ENCODE results near the gene MSMP. TPM values are rescaled to one million over a fixed set of nuclear protein-coding genes. Genes with fewer than 3 reads are reported as not detected.

The MSMP gene
- total and polyA plus RNA-seq, 2 donors (not counting 1 experiment from before 2014, with no cell fraction given), result 2.3 to 3.9 TPM

- Histone ChIP-seq H3K27ac (ENCODE audit: low read length in 2 of 2) (peak overlapping the region; percentile 71 to 77), H3K27me3 (replicated peaks in 1 of 4; ENCODE audit: control extremely low read depth in 1 of 4, control insufficient read depth in 3 of 4, insufficient read depth in 4 of 4, low read length in 3 of 4) (no peaks in the 10 kb centered on the region), H3K9ac (ENCODE audit: low read length) (peak overlapping the region; percentile 81), H3K9me3 (ENCODE audit: control extremely low read depth in 1 of 3, control insufficient read depth in 2 of 3, insufficient read depth in 1 of 3, low read length in 2 of 3) (no peaks in the 10 kb centered on the region), H3K36me3 (replicated peaks in 1 of 2; ENCODE audit: control extremely low read depth in 1 of 2, control insufficient read depth in 1 of 2, extremely low read depth in 1 of 2, insufficient read depth in 2 of 2, low read length in 1 of 2) (peaks cover 2 to 38% of the 10 kb centered on the region in 2 experiments), H3K4me2 (replicated peaks; ENCODE audit: low read depth, low read length, poor library complexity, severe bottlenecking) (peak overlapping the region; percentile 88), H3K4me3 (ENCODE audit: control extremely low read depth in 1 of 5, extremely low read depth in 1 of 5, insufficient read depth in 1 of 5, low read depth in 2 of 5, low read length in 4 of 5) (peak overlapping the region in 4 of 5 experiments; percentile 73 to 92 (median 88)), H3K79me2 (ENCODE audit: control insufficient read depth, insufficient read depth, low read length) (peaks cover 92% of the 10 kb centered on the region), H4K20me1 (ENCODE audit: control insufficient read depth, insufficient read depth, low read length, poor library complexity, severe bottlenecking) (peaks cover 33% of the 10 kb centered on the region), H2AFZ (ENCODE audit: insufficient read depth, low read depth, low read length, poor library complexity, severe bottlenecking) (peak overlapping the region; percentile 82), H3K4me1 (ENCODE audit: control insufficient read depth in 2 of 2, insufficient read depth in 2 of 2, low read length in 2 of 2) (peaks cover 40 to 46% of the 10 kb centered on the region in 2 donors)
- ATAC-seq (ENCODE audit: low read depth) (no peak), DNase-seq (no peak)
- Mint-ChIP-seq H3K4me3 (peak overlapping the region; percentile 96), H3K4me1 (peaks cover 52% of the 10 kb centered on the region), H3K27ac (peak overlapping the region; percentile 96), H3K27me3 (no peaks in the 10 kb centered on the region), H3K9me3 (ENCODE audit: insufficient read depth) (no peaks in the 10 kb centered on the region)
- no peak for TF ChIP-seq EZH2 (IDR thresholded peaks at IDR 0.05; ENCODE audit: borderline replicate concordance, insufficient read depth, low read depth, low read length, poor library complexity, severe bottlenecking)
- no peak for TF ChIP-seq CTCF (IDR thresholded peaks at IDR 0.05)
- ChIA-PET CTCF (interaction anchor here (1.0 to 9.4 kb wide), 12 partner anchors 8 to 147 kb away, joined by 3 to 142 read pairs (median 5); partner anchors contain the start of genes CREB3, SPAG8 and TLN1), POLR2A (interaction anchor here (1.3 to 2.4 kb wide), 2 partner anchors 18 to 64 kb away, joined by 3 to 29 read pairs; partner anchors contain the start of genes CREB3, HINT2 and TLN1)
- intact Hi-C loops (cut with micrococcal nuclease), result no loop called here
- 17% methylated on average over 1 of the region's 4 CpGs for WGBS (ENCODE audit: insufficient coverage)
Observed at GRCh38 chr9:35750256-35750531, 3.9 kb downstream of the MSMP start.

DNA sequence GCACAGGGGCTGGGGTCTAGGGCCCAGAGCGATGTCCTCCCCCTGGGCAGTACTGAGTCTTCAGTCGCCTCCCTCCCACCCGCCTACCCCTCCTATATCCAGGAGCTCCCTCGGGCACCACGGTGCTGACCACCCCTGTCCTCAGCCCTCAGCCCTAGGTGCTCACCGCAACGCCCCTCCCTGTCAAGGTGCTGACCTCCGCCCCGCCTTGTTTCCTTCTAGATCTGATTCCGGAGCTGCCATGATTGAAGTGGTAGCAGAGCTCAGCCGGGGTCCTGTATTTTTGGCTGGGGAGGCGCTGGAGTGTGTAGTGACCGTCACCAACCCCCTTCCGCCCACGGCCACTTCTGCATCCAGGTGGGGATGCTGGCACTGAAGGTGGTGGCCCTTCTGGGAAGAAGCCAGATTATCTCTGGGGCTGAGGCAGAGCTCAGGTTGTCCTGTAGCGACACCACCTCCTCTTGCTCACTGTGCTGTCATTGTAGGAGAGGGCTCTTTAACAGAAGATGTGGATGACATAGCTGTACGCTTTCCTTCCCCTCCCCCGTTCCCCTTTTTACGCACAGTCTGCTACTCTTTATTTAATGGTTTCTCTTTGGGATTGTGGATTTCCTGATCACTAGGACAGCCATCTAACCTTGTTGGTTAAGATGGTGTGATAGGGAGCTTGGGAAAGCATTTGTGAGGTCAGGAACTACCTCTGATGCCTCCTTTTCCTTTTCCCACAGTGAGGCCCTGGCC is 4.4 kb downstream of the MSMP start:
- H3K79me2 ChIP-seq (ENCODE audit: control insufficient read depth, insufficient read depth, low read length), result peaks cover 91% of the 10 kb centered on the region
- ATAC-seq (ENCODE audit: low read depth), result peak; percentile 46
- peaks cover 49% of the 10 kb centered on the region for H3K4me1 Mint-ChIP-seq

More for the DNA sequence above, 4.4 kb downstream of the MSMP start:
- peak overlapping the region; percentile 88 for H3K4me2 ChIP-seq (replicated peaks; ENCODE audit: low read depth, low read length, poor library complexity, severe bottlenecking)
- no peak for TF ChIP-seq CTCF (IDR thresholded peaks at IDR 0.05)
- TF ChIP-seq EZH2 (IDR thresholded peaks at IDR 0.05; ENCODE audit: borderline replicate concordance, insufficient read depth, low read depth, low read length, poor library complexity, severe bottlenecking), result no peak
- peak overlapping the region; percentile 81 for H3K9ac ChIP-seq (ENCODE audit: low read length)
- no peaks in the 10 kb centered on the region for H3K27me3 ChIP-seq (replicated peaks in 1 of 4; ENCODE audit: control extremely low read depth in 1 of 4, control insufficient read depth in 3 of 4, insufficient read depth in 4 of 4, low read length in 3 of 4)
- Mint-ChIP-seq H3K9me3 (ENCODE audit: insufficient read depth) (no peaks in the 10 kb centered on the region), H3K4me3 (peak overlapping the region; percentile 96), H3K27ac (peak overlapping the region; percentile 96), H3K27me3 (no peaks in the 10 kb centered on the region)
- 0% methylated on average over 9 of the region's 19 CpGs for WGBS (ENCODE audit: insufficient coverage)
- peak overlapping the region; percentile 49 to 92 (median 84) for H3K4me3 ChIP-seq (ENCODE audit: control extremely low read depth in 1 of 5, extremely low read depth in 1 of 5, insufficient read depth in 1 of 5, low read depth in 2 of 5, low read length in 4 of 5)
- peaks cover 2 to 40% of the 10 kb centered on the region in 2 experiments for H3K36me3 ChIP-seq (replicated peaks in 1 of 2; ENCODE audit: control extremely low read depth in 1 of 2, control insufficient read depth in 1 of 2, extremely low read depth in 1 of 2, insufficient read depth in 2 of 2, low read length in 1 of 2)
- intact Hi-C loops (cut with micrococcal nuclease), result loop anchor here (1.0 kb wide), 4 partner anchors 8 to 145 kb away; partner anchors contain the start of genes CREB3 and TLN1
- peak; percentile 67 for DNase-seq
- H3K9me3 ChIP-seq (ENCODE audit: control extremely low read depth in 1 of 3, control insufficient read depth in 2 of 3, insufficient read depth in 1 of 3, low read length in 2 of 3), result no peaks in the 10 kb centered on the region
- CTCF ChIA-PET, result interaction anchor here (1.0 to 9.4 kb wide), 14 partner anchors 9 to 146 kb away, joined by 3 to 142 read pairs (median 5); partner anchors contain the start of genes ARHGEF39, CREB3, SPAG8 and TLN1
- H3K4me1 ChIP-seq (ENCODE audit: control insufficient read depth in 2 of 2, insufficient read depth in 2 of 2, low read length in 2 of 2), result peaks cover 37 to 41% of the 10 kb centered on the region in 2 donors
- peak overlapping the region; percentile 82 for H2AFZ ChIP-seq (ENCODE audit: insufficient read depth, low read depth, low read length, poor library complexity, severe bottlenecking)
- peak overlapping the region; percentile 71 to 77 for H3K27ac ChIP-seq (ENCODE audit: low read length in 2 of 2)
- POLR2A ChIA-PET, result interaction anchor here (0.6 to 2.4 kb wide), 7 partner anchors 12 to 145 kb away, joined by 3 to 29 read pairs (median 4); partner anchors contain the start of genes CREB3, HINT2 and TLN1
- H4K20me1 ChIP-seq (ENCODE audit: control insufficient read depth, insufficient read depth, low read length, poor library complexity, severe bottlenecking), result peaks cover 35% of the 10 kb centered on the region
